ENCODE data around the gene KRTAP10-6.
"Not testable (repeated sequence)": the region's sequence is repeated elsewhere in the genome, so short reads cannot be mapped to it uniquely, and the experiment has no call there.

KRTAP10-6 gene

DNA sequence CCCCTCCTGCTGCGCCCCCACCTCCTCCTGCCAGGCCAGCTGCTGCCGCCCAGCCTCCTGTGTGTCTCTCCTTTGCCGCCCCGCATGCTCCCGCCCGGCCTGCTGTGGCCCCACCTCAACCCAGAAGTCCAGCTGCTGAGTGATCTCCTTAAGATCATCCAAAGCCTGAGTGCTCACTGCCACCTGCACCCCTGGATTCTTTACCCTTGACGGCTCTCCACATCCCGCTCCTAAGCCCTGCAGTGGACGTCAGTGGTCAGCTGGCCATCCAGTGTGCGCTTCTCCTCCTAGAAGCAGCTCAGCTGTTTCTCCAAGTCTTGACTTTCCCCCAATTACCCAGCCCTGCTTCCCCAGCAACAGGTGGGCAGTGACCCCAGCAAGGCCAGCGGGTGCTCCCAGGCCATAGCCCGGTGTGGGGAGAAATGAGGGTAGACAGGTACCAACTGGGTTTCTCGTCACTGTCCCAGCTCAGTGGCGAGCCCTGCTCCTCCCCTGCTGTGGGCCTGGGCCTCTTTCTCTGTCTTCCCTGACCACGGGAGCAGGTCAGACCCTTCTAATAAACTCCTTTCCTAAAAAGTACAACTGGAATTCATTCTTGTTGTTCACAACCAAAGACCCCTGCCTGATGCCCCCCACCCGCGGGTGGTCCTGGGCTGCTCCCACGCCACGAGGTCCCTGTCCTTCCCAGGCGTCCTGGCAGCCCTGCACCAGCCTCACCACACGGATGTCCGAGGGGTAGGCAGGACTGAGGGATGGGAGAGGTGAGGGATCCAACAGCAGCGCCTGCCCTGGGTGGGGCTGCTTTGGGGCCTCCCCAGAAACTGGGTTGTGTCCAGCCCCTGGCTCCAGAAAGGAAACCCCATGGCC is 9.5 kb upstream of the KRTAP10-6 start:
- no peak for ATAC-seq (replicated peaks; ENCODE audit: extremely low read depth, poor library complexity, severe bottlenecking)
- H3K36me3 Mint-ChIP-seq (ENCODE audit: insufficient read depth) = peaks cover 2% of the 10 kb centered on the region

DNA sequence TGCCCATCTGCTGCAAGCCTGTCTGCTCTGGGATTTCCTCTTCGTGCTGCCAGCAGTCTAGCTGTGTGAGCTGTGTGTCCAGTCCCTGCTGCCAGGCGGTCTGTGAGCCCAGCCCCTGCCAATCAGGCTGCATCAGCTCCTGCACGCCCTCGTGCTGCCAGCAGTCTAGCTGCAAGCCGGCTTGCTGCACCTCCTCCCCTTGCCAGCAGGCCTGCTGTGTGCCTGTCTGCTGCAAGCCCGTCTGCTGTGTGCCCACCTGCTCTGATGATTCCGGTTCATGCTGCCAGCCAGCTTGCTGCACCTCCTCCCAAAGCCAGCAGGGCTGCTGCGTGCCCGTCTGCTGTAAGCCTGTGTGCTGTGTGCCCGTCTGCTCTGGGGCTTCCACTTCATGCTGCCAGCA is 8.8 kb upstream of the KRTAP10-6 start:
- H3K4me3 Mint-ChIP-seq; H3K9me3 Mint-ChIP-seq; H3K36me3 Mint-ChIP-seq (ENCODE audit: insufficient read depth); H3K4me1 Mint-ChIP-seq; H3K27ac Mint-ChIP-seq (ENCODE audit: low read depth); DNase-seq (ENCODE audit: low spot score in 2 of 2); ATAC-seq (replicated peaks; ENCODE audit: extremely low read depth, poor library complexity, severe bottlenecking): not testable (repeated sequence)
- H3K27me3 Mint-ChIP-seq = peaks cover 26% of the 10 kb centered on the region

More for the DNA sequence above, 9.5 kb upstream of the KRTAP10-6 start:
- no peaks in the 10 kb centered on the region for H3K9me3 Mint-ChIP-seq
- DNase-seq (ENCODE audit: low spot score in 2 of 2) = no peak
- H3K4me1 Mint-ChIP-seq = no peaks in the 10 kb centered on the region
- no peak overlapping the region for H3K27ac Mint-ChIP-seq (ENCODE audit: low read depth)
- H3K27me3 Mint-ChIP-seq = peaks cover 33% of the 10 kb centered on the region
- no peak overlapping the region for H3K4me3 Mint-ChIP-seq

DNA sequence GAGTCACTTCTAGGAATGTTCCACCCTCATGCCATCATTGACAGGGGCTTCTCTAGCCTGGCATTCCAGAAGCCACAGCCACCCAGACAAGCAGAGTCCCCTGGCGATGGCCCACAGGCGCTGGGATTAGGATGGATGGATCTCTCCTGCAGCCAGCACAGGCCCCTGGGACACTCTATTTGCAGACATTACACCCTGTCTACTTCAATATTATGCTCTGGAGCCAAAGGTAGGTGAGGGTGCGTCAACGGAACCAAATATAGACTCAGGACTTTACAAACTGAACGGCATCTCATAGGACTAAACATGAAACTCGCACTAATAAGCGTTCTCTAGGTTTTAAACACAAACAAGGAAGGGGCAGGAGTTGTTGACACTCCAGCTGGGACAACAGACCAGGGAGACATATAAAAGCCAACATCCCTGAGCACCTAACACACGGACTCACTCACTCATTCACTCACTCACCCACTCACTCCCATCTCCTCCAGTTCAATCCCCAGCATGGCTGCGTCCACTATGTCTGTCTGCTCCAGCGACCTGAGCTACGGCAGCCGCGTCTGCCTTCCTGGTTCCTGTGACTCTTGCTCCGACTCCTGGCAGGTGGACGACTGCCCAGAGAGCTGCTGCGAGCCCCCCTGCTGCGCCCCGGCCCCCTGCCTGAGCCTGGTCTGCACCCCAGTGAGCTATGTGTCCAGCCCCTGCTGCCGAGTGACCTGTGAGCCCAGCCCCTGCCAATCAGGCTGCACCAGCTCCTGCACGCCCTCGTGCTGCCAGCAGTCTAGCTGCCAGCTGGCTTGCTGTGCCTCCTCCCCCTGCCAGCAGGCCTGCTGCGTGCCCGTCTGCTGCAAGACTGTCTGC is 8.0 kb upstream of the KRTAP10-6 start, which contains the start of gene KRTAP10-7:
Gene KRTAP10-7 (plus strand): TSS at position 480 of the 861 bp plus-strand sequence. CDS start 25 bp downstream, at position 505.
- H3K27me3 Mint-ChIP-seq = peaks cover 18% of the 10 kb centered on the region
- H3K27ac Mint-ChIP-seq (ENCODE audit: low read depth); H3K9me3 Mint-ChIP-seq; H3K4me3 Mint-ChIP-seq; H3K4me1 Mint-ChIP-seq; DNase-seq (ENCODE audit: low spot score in 2 of 2); H3K36me3 Mint-ChIP-seq (ENCODE audit: insufficient read depth); ATAC-seq (replicated peaks; ENCODE audit: extremely low read depth, poor library complexity, severe bottlenecking): not testable (repeated sequence)

DNA sequence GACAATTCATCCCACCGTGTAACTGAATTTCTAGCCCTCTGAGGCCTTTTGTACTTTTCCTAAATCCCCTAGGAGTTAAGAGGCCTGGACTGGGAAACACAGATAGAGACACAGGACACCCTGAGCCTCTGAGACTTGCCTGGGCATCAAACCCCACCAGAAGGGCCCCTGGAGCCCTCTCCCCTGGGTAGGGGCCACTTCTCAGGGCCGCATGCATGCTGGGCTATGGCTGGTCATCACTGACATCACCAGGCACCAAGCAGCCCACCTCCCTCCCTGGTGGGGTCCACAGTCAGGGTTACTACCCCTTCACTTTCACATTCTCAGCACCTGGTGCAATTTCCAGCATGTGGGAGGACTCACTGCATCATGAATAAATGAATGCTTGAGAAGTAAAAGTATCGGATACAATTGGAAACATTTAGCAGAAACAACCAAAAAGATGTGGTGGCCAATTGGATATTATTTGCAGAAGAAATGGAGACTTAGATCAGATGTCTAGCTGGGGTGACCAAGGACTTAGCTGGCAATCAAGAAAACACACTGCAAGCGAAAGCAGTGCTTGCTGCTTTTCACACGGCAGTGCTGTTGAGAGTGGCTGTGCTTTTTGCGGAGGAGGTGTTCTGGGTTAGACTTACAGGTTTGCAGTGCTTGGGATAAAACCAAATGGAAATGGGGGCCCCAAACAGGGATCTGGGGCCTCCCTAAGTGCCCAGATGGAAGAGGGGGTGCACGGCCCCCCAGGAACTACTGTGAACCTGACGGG is 7.1 kb upstream of the KRTAP10-6 start:
- no peak for DNase-seq (ENCODE audit: low spot score in 2 of 2)
- no peak for ATAC-seq (replicated peaks; ENCODE audit: extremely low read depth, poor library complexity, severe bottlenecking)
- H3K9me3 Mint-ChIP-seq = no peaks in the 10 kb centered on the region
- H3K4me1 Mint-ChIP-seq = peaks cover 6% of the 10 kb centered on the region
- no peak overlapping the region for H3K27ac Mint-ChIP-seq (ENCODE audit: low read depth)
- H3K36me3 Mint-ChIP-seq (ENCODE audit: insufficient read depth) = peaks cover 2% of the 10 kb centered on the region
- no peak overlapping the region for H3K4me3 Mint-ChIP-seq
- peaks cover 17% of the 10 kb centered on the region for H3K27me3 Mint-ChIP-seq

DNA sequence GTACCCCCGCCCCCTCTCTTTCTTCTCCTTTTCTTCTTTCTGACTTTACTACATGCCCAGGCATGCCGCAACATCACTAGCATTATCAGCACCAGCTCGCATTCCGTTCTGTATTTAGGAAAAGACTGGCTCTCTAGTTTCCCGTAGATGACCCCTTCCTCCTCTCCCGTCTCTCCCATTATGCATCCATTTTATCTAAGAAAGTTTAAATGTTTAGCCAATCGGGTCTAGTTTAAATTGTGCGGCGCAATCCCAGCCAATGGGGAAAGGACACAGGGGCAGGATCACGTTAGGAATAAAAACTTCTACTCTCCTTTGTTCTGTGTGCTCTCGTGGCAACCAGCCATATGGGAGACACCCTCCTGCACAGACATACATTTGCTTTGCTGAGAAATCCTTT is 5.8 kb upstream of the KRTAP10-6 start:
- peaks cover 4% of the 10 kb centered on the region for H3K36me3 Mint-ChIP-seq (ENCODE audit: insufficient read depth)
- no peak for DNase-seq (ENCODE audit: low spot score in 2 of 2)
- ATAC-seq (replicated peaks; ENCODE audit: extremely low read depth, poor library complexity, severe bottlenecking) = no peak

DNA sequence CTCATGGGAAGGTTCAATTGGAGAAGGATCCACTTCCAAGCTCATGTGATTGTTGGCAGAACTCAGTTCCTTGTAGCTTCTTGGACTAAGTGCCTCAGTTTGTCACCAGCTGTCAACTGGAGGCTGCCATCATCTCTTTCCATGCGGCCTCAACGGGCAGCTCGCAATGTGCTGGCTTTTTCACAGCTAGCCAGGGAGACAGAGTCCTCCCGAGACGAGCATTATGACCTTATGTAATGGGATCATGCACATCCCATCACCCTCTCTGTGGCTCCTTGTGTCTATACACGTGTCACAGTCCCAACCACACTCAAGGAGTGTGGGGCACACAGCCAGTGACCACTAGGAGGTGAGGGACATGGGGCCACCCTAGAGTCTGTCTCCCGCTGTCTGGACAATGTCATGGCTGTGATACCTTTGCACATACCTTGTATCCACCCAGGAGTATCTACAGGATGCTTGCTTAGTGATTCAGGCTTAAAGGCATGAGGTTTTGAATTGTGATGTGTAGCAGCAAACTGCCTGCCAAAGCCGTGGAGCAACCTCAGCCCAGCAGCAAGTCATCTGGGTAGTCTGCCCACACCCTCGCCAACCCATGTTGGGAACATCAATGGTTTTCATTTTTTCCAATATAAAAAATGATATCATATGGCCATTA is 3.9 kb upstream of the KRTAP10-6 start:
- H3K4me1 Mint-ChIP-seq = peaks cover 10% of the 10 kb centered on the region
- H3K4me3 Mint-ChIP-seq = no peak overlapping the region
- DNase-seq (ENCODE audit: low spot score in 2 of 2) (no peak), ATAC-seq (replicated peaks; ENCODE audit: extremely low read depth, poor library complexity, severe bottlenecking) (no peak)
- H3K9me3 Mint-ChIP-seq = no peaks in the 10 kb centered on the region
- H3K36me3 Mint-ChIP-seq (ENCODE audit: insufficient read depth) = peaks cover 4% of the 10 kb centered on the region
- peaks cover 9% of the 10 kb centered on the region for H3K27me3 Mint-ChIP-seq
- H3K27ac Mint-ChIP-seq (ENCODE audit: low read depth) = no peak overlapping the region

More for the DNA sequence above, 5.8 kb upstream of the KRTAP10-6 start:
- Mint-ChIP-seq H3K4me3 (no peak overlapping the region), H3K4me1 (peaks cover 6% of the 10 kb centered on the region), H3K9me3 (no peaks in the 10 kb centered on the region), H3K27me3 (peaks cover 17% of the 10 kb centered on the region), H3K27ac (ENCODE audit: low read depth) (peak overlapping the region; percentile 84)

DNA sequence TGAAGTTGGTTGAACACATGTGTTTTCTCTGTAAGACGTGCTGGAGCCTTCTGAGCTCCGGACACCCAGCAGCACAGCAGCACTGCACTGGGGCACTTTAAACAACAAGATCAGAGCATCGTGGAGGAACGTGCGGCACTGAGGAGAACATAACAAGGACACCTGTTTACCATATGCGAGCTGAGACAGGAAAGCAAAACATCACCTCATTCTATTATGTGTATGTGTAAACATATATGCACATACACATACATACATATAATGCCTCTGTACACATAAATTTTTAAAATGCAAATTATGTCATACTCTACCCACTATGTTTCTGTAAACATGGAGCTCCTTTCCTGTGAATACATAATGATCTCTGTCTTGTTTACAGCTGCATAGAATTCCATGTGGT is 3.2 kb upstream of the KRTAP10-6 start:
- DNase-seq (ENCODE audit: low spot score in 2 of 2) = no peak
- peaks cover 10% of the 10 kb centered on the region for H3K4me1 Mint-ChIP-seq
- peaks cover 7% of the 10 kb centered on the region for H3K27me3 Mint-ChIP-seq
- H3K9me3 Mint-ChIP-seq = no peaks in the 10 kb centered on the region
- peaks cover 4% of the 10 kb centered on the region for H3K36me3 Mint-ChIP-seq (ENCODE audit: insufficient read depth)
- peak overlapping the region; percentile 8 for H3K27ac Mint-ChIP-seq (ENCODE audit: low read depth)
- no peak for ATAC-seq (replicated peaks; ENCODE audit: extremely low read depth, poor library complexity, severe bottlenecking)
- H3K4me3 Mint-ChIP-seq = no peak overlapping the region

DNA sequence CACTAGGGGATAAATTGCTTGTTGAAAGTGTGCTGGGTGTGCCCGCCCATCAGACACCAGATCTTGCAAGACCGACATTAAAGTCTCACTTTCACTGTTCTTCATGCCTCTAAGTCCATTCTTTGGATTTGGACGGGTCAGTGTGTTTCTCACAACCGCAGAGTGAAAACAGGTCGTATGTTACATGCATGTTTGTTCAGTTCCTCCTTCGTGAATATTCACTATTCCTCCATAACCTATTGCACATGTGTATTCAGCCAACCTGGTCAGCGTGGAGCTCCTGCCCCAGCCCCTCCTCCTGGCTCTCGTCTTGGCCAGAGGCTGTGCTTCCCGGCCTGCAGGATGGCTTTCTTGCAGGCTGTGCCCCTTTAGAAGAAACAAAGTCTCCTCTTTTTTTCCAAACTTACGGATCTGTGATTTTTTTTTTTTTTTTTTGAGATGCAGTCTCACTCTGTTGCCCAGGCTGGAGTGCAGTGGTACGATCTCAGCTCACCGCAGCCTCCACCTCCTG is 2.2 kb upstream of the KRTAP10-6 start:
- Mint-ChIP-seq H3K27me3 (peaks cover 18% of the 10 kb centered on the region), H3K4me3 (no peak overlapping the region), H3K4me1 (peaks cover 10% of the 10 kb centered on the region), H3K36me3 (ENCODE audit: insufficient read depth) (peaks cover 5% of the 10 kb centered on the region), H3K9me3 (no peaks in the 10 kb centered on the region), H3K27ac (ENCODE audit: low read depth) (no peak overlapping the region)
- no peak for DNase-seq (ENCODE audit: low spot score in 2 of 2)
- no peak for ATAC-seq (replicated peaks; ENCODE audit: extremely low read depth, poor library complexity, severe bottlenecking)

DNA sequence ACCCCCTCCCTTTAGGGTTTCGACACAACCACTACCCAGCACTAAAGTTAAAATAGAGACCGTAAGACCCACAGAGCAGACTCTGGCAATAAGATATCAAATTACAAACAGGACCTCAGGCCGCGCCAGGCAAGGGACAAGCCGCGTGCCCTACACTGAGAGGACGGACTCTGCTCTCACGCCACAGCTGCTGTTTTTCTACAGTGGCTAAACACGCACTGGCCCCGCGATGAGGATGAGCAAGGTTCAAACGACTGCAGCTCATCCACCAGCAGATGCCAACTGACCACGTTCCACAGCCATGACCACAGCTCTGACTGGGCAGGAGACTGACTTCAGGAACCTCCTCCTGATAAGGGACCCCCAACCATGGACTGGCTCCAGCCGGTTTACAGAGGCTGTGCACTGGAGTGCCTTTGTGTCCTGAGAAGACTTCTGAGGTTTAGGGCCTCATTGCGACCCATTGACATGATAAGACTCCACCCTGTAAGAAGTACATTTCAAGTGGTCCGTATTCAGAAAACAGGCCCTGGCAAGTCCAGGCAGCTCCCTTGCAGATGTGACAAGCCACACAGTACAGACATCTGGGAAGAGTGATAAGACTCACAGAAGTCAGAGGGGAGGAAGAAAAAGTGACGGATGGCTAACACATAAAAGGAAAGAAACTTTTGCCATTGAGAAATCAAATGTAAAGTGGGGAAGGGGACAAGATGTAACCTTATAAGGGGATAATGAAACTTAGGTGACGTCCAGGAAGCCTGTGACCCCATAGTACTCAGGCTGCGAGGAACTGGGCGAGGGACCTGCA is 1.5 kb upstream of the KRTAP10-6 start:
- Mint-ChIP-seq H3K27me3 (peaks cover 20% of the 10 kb centered on the region), H3K36me3 (ENCODE audit: insufficient read depth) (peaks cover 5% of the 10 kb centered on the region), H3K4me3 (no peak overlapping the region), H3K27ac (ENCODE audit: low read depth) (no peak overlapping the region), H3K9me3 (no peaks in the 10 kb centered on the region), H3K4me1 (peaks cover 10% of the 10 kb centered on the region)
- DNase-seq (ENCODE audit: low spot score in 2 of 2) (no peak), ATAC-seq (replicated peaks; ENCODE audit: extremely low read depth, poor library complexity, severe bottlenecking) (no peak)

DNA sequence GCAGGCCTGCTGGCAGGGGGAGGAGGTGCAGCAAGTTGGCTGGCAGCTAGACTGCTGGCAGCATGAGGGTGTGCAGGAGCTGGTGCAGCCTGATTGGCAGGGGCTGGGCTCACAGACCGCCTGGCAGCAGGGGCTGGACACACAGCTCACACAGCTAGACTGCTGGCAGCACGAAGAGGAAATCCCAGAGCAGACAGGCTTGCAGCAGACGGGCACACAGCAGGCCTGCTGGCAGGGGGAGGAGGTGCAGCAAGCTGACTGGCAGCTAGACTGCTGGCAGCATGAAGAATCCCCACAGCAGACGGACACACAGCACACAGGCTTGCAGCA is 539 bp downstream of the KRTAP10-6 start:
- Mint-ChIP-seq H3K4me1 (peaks cover 10% of the 10 kb centered on the region), H3K27me3 (peaks cover 29% of the 10 kb centered on the region)
- H3K4me3 Mint-ChIP-seq; ATAC-seq (replicated peaks; ENCODE audit: extremely low read depth, poor library complexity, severe bottlenecking); DNase-seq (ENCODE audit: low spot score in 2 of 2); H3K9me3 Mint-ChIP-seq; H3K36me3 Mint-ChIP-seq (ENCODE audit: insufficient read depth); H3K27ac Mint-ChIP-seq (ENCODE audit: low read depth): not testable (repeated sequence)

Data from central memory CD8-positive, alpha-beta T cell (primary cell).